OCI-LY1 (cell line): ENCODE measurements around the gene TEX38.

Experiments
- CTCF ChIP-seq: fragments of 200-600 bp; sonication (generic), shearing (Covaris generic); IDR thresholded peaks from 2 replicates; pipeline ENCODE4 v1.5.1; 2017; ENCODE audit warnings: mild to moderate bottlenecking, antibody characterized with exemption, low read length, moderate library complexity, mixed read lengths
- EZH2 ChIP-seq: fragments of 200-600 bp; sonication (generic), shearing (Covaris generic); IDR thresholded peaks from 2 replicates; pipeline ENCODE4 v1.8.0; 2017; ENCODE audit warnings: borderline replicate concordance, mixed run types, mild to moderate bottlenecking, antibody characterized with exemption, low read length, moderate library complexity, mixed read lengths

- TF ChIP-seq CTCF = no peak
- TF ChIP-seq EZH2 = no peak
Measured at GRCh38 chr1:46649764-46650163, 21.9 kb upstream of the TEX38 start.
